ENCODE measurements around the gene IQGAP3.

The IQGAP3 gene

DNA sequence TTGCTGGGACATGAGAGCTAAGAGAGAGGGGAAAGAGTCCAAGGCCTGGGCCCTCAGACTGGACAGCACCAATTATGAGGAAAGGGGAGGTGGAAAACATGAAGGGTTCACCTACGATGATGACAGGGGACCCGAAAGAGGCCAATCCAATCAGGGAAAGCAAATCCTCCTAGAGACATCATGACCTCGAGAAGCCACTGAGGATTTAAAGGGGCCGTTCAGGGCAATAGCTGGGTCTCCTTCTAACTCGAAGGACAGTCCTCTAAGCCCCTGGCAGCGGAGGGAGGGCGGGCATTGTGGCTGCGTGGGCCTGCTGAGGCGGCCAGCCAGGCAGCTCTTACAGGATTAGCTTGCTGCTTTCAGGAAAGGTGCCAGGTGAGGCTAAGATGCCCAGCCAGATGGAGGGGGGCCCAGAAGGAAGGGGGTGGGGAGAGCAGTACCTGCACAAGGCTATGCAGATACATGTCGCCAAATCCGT lies 79.2 kb downstream of the IQGAP3 start:
- Mint-ChIP-seq H3K27me3 (ENCODE audit: low read depth) (no peaks in the 10 kb centered on the region), H3K27ac (no peak overlapping the region), H3K4me3 (no peak overlapping the region), H3K9me3 (no peaks in the 10 kb centered on the region), H3K4me1 (ENCODE audit: low read depth) (peaks cover 75% of the 10 kb centered on the region), H3K36me3 (ENCODE audit: low read depth) (peaks cover 19% of the 10 kb centered on the region)
- no peak for DNase-seq (ENCODE audit: low spot score)

DNA sequence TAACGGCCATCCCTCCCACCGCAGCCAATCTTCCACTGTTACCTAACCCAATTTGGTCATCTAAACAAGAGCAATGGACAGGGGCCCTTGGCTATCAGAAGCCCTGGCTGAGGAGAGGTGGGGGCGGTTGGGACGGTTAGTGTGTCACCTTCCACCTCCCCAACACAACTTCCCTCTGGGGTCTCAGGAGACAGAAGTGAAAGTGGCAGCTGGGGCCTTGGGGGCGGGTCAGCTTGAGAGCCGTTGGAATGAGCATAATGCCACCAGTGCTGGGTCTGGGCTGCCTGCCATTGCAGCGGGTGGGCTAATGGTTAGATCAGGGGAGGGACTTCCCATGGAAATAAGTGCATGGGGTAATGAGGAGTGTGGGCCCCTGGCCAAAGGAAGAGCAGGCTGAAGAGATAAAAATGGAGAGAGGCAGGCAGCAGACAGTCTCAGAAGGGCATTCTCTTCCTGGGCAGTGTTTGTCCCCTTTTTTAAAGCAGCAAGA lies 79.7 kb downstream of the IQGAP3 start:
- H3K27me3 Mint-ChIP-seq (ENCODE audit: low read depth) = no peaks in the 10 kb centered on the region
- DNase-seq (ENCODE audit: low spot score) = no peak
- no peak overlapping the region for H3K27ac Mint-ChIP-seq

DNA sequence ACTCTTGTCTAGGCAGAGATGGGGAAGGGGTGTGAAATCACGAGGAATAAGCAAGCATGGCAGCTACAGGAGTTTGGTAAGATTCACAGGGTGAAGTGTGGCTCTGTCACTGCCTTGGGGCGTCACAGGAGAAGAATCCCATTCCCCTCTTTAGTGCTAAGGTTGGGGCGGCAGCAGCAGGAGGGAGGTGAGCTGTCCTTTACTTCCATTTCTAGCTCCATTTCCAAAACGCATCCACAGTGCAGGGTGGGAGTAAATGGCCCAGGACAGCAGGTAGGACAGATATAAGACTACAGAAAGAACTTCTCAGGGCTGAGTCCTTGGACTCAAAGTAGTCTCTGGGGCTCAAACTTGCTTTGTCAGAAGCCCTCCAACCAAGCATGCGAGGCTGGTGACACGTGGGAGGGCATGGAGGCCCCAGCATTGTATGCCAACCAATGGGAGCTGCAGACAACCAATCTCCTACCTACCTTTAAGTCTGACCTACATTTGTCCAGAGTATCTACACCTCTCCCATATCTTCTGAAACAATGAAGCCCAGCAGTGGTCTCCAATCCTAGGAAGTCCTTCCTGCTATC lies 80.3 kb downstream of the IQGAP3 start:
- Mint-ChIP-seq H3K36me3 (ENCODE audit: low read depth) (peaks cover 19% of the 10 kb centered on the region), H3K27me3 (ENCODE audit: low read depth) (no peaks in the 10 kb centered on the region), H3K27ac (no peak overlapping the region), H3K4me1 (ENCODE audit: low read depth) (peaks cover 72% of the 10 kb centered on the region), H3K9me3 (no peaks in the 10 kb centered on the region), H3K4me3 (no peak overlapping the region)
- no peak for DNase-seq (ENCODE audit: low spot score)

More for the DNA sequence above, 79.7 kb downstream of the IQGAP3 start:
- Mint-ChIP-seq H3K36me3 (ENCODE audit: low read depth) (peaks cover 19% of the 10 kb centered on the region), H3K4me3 (peak overlapping the region; percentile 42), H3K4me1 (ENCODE audit: low read depth) (peaks cover 75% of the 10 kb centered on the region), H3K9me3 (no peaks in the 10 kb centered on the region)

DNA sequence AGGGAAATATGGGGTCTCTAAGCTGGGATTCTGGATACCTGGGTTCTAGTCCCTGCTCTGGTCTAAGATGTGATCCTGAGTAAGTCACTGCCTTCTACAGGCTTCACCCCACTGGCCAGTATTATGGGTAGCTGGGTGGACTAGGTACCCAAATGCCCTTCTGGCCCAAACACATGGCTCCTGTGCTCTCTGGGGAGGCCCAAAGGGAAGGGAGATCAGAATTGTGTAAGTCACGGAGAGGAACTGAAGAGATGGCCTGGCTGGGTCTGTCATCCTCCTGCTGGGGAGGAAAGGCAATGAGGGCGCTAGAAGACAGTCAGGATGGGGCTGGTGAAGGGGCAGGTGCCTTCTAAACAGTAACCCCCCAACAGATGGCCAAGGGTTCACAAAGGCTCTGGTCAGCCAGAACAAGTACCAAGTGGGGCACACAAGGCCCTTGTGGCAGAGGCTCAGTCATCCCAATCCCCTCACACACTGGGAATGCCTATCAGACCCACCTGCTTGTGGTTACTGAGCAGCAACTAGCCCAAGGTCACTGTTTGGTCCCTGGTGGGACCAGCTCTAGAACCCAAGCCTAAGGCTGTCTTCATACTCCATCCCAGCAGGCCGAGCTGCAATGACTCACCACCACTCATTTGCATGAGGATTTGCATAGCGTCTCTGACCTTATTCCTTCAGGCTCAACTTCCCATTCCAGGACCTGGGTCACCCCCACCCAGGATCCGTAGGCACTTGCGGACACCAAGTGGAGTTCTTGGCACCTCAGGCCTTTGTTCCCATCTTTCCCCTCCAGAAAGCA lies 81.0 kb downstream of the IQGAP3 start:
- Mint-ChIP-seq H3K9me3 (no peaks in the 10 kb centered on the region), H3K4me3 (peak overlapping the region; percentile 37), H3K36me3 (ENCODE audit: low read depth) (peaks cover 17% of the 10 kb centered on the region), H3K4me1 (ENCODE audit: low read depth) (peaks cover 70% of the 10 kb centered on the region), H3K27me3 (ENCODE audit: low read depth) (no peaks in the 10 kb centered on the region), H3K27ac (peak overlapping the region; percentile 68)
- DNase-seq (ENCODE audit: low spot score) = no peak

DNA sequence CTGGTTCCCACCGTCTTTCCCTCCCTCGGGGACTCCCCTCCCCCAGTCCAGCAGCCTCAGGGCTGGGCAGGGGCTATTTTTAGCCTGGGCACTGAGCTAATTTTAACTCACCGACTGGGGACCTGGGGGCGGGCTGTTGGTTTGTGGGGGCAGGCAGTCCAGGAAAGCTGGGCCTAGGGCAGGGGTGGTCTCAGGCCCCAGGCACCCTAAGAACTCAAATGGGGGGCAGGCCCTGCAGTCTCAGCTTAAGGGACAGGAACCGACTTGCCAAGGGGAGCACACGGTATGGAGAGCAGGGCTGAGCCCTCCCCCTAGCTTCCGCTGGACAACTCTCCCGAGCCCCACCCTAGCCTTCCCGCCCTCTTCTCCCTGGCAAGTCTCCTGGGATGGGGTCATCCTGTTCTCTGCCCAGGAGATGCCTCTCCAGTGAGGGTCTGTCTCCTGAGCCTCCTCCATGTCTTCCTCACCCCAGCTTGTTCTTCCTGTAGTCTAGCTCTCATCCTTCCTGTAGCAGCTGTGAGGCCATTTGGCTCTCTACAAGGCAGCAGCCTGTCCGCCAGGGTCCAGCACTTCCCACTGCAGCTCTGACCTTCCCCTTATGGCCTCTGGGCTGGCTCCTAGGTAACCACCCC lies 81.8 kb downstream of the IQGAP3 start:
- no peaks in the 10 kb centered on the region for H3K9me3 Mint-ChIP-seq
- H3K27me3 Mint-ChIP-seq (ENCODE audit: low read depth) = no peaks in the 10 kb centered on the region
- DNase-seq (ENCODE audit: low spot score) = no peak
- H3K4me1 Mint-ChIP-seq (ENCODE audit: low read depth) = peaks cover 63% of the 10 kb centered on the region
- peak overlapping the region; percentile 70 for H3K4me3 Mint-ChIP-seq
- peak overlapping the region; percentile 68 for H3K27ac Mint-ChIP-seq
- H3K36me3 Mint-ChIP-seq (ENCODE audit: low read depth) = peaks cover 15% of the 10 kb centered on the region

DNA sequence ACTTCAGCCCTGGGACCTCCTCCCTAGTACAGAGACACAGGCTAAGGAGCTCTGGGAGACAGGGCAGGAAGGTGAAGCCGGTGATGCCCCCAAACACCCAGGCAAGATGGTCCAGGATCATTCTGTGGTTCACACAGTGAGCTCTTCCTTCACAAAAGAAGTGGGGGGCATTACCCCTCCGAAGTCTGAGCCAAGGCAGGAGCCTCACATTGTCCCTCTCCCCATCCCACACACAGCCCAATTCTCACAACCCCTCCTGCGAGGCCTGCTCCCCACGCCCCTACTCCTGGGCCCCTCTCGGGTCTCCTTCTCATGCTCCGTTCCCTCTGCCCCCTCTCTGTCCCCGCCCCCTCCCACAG lies 82.5 kb downstream of the IQGAP3 start:
- peaks cover 61% of the 10 kb centered on the region for H3K4me1 Mint-ChIP-seq (ENCODE audit: low read depth)
- H3K27ac Mint-ChIP-seq = peak overlapping the region; percentile 38
- no peaks in the 10 kb centered on the region for H3K27me3 Mint-ChIP-seq (ENCODE audit: low read depth)
- no peak for DNase-seq (ENCODE audit: low spot score)
- H3K36me3 Mint-ChIP-seq (ENCODE audit: low read depth) = peaks cover 12% of the 10 kb centered on the region
- peak overlapping the region; percentile 44 for H3K4me3 Mint-ChIP-seq
- H3K9me3 Mint-ChIP-seq = no peaks in the 10 kb centered on the region

DNA sequence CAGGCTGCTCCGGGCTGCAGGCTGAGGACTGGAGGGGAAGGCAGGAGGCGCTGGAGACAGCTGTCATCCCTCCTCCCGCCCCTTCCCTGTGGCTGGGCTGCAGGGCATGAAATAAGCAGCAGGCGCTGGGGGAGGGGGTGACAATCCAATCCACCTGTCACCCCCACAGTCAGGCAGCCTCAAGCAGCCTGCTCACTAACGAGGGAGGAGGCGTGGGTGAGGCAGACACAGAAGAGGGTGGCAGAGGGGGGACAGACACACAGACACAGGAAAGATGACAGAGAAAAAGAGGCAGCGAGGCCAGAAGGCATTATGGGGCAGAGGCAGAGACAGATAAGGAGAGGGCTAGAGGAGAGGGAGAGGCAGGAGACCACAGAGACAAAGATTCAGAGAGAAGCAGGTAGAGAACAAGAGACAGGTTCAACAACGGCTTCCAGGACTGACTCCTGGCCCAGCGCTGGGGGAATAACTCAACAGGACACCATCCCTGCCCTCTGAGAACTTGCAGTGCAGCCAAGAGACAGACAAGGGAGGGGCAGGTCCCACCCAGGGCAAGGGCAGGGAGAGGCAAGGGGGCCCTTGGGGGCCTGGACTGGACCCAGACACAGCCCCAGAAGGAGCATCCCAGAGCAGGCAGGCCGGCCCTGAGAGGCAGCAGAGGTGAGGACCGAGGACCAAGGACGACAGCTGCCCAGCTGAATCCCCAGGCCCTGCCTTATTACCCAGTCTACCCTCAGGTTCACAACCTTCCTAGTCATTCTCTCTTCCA lies 83.0 kb downstream of the IQGAP3 start:
- Mint-ChIP-seq H3K9me3 (no peaks in the 10 kb centered on the region), H3K4me1 (ENCODE audit: low read depth) (peaks cover 61% of the 10 kb centered on the region), H3K27me3 (ENCODE audit: low read depth) (no peaks in the 10 kb centered on the region), H3K4me3 (peak overlapping the region; percentile 62), H3K36me3 (ENCODE audit: low read depth) (peaks cover 12% of the 10 kb centered on the region), H3K27ac (peak overlapping the region; percentile 71)
- DNase-seq (ENCODE audit: low spot score) = no peak

DNA sequence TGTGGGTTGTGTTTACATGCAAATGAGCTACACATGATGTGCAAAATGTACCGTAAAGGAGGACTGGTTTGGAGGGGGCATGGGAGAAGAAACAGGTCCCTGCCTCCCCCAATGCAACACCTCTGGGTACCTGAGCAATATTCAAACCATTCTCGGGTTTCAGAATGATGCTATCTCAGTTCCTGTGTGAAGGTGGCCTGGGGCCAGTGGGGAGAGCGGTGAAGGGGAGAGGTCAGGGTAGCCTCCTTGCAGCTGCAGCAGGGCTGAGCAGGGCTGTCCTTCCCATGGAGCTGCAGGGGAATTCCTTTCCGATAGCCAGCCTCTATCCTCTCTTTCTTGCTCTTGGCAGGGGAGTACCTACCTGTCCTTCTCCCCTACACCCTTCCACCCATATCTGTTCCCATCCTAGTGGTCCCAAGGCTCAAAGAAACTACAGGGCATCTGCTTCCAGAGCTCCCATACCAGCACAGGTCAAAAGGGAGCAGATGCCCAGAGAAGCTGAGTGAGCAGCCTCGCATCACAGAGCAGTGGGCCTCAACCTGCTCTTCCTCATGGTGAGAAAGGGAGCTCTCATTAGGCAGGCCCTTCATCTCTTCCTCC lies 83.7 kb downstream of the IQGAP3 start:
- H3K4me1 Mint-ChIP-seq (ENCODE audit: low read depth) = peaks cover 55% of the 10 kb centered on the region
- H3K27ac Mint-ChIP-seq = peak overlapping the region; percentile 66
- H3K9me3 Mint-ChIP-seq = no peaks in the 10 kb centered on the region
- H3K27me3 Mint-ChIP-seq (ENCODE audit: low read depth) = no peaks in the 10 kb centered on the region
- H3K36me3 Mint-ChIP-seq (ENCODE audit: low read depth) = peaks cover 12% of the 10 kb centered on the region
- DNase-seq (ENCODE audit: low spot score) = no peak
- H3K4me3 Mint-ChIP-seq = peak overlapping the region; percentile 62

DNA sequence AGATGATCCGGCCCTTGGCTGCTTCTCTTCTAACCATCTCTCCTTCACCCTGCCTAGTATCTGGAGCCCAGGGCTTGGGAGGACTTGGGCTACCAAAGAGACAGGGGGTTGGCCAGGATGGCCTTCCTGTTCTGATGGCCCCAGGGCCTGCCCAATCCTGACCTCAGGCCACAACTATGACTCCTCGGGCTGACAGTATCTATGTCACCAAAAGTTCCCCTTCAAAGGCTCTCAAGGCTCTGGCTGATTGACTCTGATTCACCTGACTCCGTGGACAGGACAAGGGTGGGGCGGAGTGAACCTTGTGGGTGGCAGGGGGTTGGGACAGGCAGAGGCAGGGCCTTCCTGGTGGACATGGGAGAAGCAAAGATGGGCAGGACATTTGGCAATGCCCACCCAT lies 84.5 kb downstream of the IQGAP3 start:
- H3K4me3 Mint-ChIP-seq = peak overlapping the region; percentile 62
- H3K27me3 Mint-ChIP-seq (ENCODE audit: low read depth) = no peaks in the 10 kb centered on the region
- H3K4me1 Mint-ChIP-seq (ENCODE audit: low read depth) = peaks cover 52% of the 10 kb centered on the region
- no peaks in the 10 kb centered on the region for H3K9me3 Mint-ChIP-seq
- DNase-seq (ENCODE audit: low spot score) = peak; percentile 51
- H3K27ac Mint-ChIP-seq = peak overlapping the region; percentile 64
- peaks cover 14% of the 10 kb centered on the region for H3K36me3 Mint-ChIP-seq (ENCODE audit: low read depth)

DNA sequence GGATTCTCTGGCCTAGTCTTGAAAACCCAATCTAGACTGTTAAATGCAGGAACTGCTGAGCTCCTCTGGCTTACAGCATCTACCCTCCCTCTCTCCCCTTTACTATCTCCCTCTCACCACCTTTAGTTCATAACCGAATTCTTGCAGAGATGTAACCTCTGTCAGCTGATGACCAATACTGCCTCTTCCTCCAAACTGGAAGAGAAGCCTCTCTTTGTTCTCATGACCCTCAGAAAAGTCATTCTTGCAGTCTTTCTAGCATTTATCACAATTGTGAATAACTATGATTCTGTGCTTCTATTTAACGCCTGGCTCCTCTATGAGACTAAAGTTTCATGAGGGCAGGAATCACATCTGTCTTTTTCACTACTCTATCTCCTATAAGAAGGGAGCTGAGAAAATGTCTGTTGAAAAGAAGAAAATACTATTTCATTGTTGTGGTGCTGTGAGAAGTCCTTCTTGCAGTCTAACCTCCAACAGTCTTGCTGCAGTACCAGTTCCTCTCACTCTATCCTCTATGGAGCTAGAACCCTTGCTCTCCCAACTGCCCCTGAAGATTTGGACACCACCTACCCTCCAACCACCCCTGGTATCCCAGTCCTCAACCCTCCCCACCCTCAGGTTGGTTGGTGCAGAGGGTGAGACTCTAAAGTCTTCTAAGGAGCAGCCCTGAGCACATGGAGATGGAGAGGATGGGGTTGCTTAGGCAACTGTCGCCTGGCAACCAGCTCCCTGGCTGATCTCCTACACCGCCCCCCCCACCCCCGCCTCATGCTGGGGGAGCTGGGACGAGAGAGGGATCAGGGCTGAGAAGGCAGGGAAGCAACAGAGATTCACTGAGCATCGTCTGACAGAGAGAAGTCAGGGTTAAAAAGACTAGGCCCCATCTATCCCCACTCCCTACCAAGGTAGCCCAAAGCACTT lies 85.7 kb downstream of the IQGAP3 start:
- H3K36me3 Mint-ChIP-seq (ENCODE audit: low read depth) = peaks cover 15% of the 10 kb centered on the region
- no peaks in the 10 kb centered on the region for H3K9me3 Mint-ChIP-seq
- DNase-seq (ENCODE audit: low spot score) = no peak
- no peaks in the 10 kb centered on the region for H3K27me3 Mint-ChIP-seq (ENCODE audit: low read depth)
- H3K4me1 Mint-ChIP-seq (ENCODE audit: low read depth) = peaks cover 45% of the 10 kb centered on the region
- H3K27ac Mint-ChIP-seq = no peak overlapping the region
- no peak overlapping the region for H3K4me3 Mint-ChIP-seq

DNA sequence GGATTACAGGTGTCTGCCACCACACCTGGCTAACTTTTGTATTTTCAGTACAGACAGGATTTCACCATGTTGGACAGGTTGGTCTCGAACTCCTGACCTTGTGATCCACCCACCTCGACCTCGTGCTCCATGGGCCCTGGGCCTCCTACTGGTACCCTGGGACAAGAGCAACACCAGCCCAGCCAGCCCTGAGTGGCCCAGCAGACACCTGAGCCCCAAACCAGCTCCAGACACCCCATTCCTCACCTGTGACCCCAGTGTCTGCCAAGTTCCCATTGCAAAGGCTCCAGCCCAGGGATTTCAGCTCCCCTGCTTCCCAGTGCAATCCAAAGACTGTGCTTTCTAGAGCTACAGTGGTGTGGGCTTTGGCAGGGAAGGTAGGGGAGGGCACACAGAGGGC lies 86.4 kb downstream of the IQGAP3 start:
- H3K36me3 Mint-ChIP-seq (ENCODE audit: low read depth) = peaks cover 19% of the 10 kb centered on the region
- no peaks in the 10 kb centered on the region for H3K9me3 Mint-ChIP-seq
- no peak overlapping the region for H3K4me3 Mint-ChIP-seq
- no peak overlapping the region for H3K27ac Mint-ChIP-seq
- no peak for DNase-seq (ENCODE audit: low spot score)
- H3K27me3 Mint-ChIP-seq (ENCODE audit: low read depth) = no peaks in the 10 kb centered on the region
- peaks cover 47% of the 10 kb centered on the region for H3K4me1 Mint-ChIP-seq (ENCODE audit: low read depth)

DNA sequence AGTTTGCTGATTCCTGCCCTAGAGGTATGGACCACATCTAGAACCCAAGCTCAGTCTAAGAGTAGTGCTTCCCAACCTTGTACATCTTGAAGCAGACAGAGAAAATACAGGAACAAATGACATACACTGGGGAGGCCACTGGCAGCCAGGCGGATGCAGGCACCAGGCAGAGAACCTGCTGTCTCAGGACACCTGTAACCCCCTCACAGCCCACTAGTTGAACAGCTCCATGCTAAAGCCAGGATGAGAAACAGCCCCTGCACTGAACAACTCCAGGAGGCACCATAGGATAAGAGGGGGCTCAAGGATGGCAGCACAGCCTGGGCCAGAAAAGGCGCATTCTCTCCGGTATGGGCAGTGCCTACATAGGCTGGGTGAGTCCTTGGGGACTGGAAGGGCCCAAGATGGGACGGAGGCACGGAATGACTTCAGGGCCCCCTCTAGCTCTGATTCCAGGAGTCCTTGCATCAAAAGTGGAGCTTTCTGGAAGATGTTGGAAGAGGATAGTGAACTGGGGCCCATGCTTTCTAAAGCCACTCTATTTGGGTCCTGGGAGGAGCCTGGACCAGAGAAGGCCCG lies 87.8 kb downstream of the IQGAP3 start:
- Mint-ChIP-seq H3K27me3 (ENCODE audit: low read depth) (no peaks in the 10 kb centered on the region), H3K27ac (no peak overlapping the region), H3K4me3 (no peak overlapping the region), H3K9me3 (no peaks in the 10 kb centered on the region), H3K36me3 (ENCODE audit: low read depth) (peaks cover 31% of the 10 kb centered on the region), H3K4me1 (ENCODE audit: low read depth) (peaks cover 45% of the 10 kb centered on the region)
- no peak for DNase-seq (ENCODE audit: low spot score)
